Naive B cell (primary cell): ENCODE data around the gene ZFX. TPM values are rescaled to one million over a fixed set of nuclear protein-coding genes. Genes with fewer than 3 reads are reported as not detected.

ENCODE experiments used
- ATAC-seq, 2 donors: fragments of 150-1000 bp; cut with Tn5 transposase; 2 replicates each; pipeline ENCODE4 v1.10.0; 2021; ENCODE audit warnings: low read depth in 2 of 2, mild to moderate bottlenecking in 2 of 2, moderate library complexity in 2 of 2
- DNase-seq: peaks from one replicate; pipeline ENCODE4 v3.0.0; 2022
- H3K27ac Mint-ChIP-seq, 6 donors: one replicate each; pipeline ENCODE4 v1.8.0; 2020 to 2022; ENCODE audit warnings: mild to moderate bottlenecking in 6 of 6, mixed read lengths in 6 of 6, moderate library complexity in 5 of 6, inconsistent platforms in 2 of 6
- H3K27me3 Mint-ChIP-seq, 3 donors: one replicate each; pipeline ENCODE4 v1.8.0; 2021 to 2022; ENCODE audit warnings: mixed read lengths in 3 of 3, mild to moderate bottlenecking in 1 of 3
- H3K36me3 Mint-ChIP-seq, 2 donors: one replicate each; pipeline ENCODE4 v1.8.0; 2020 to 2022; ENCODE audit warnings: mixed read lengths in 2 of 2, inconsistent platforms in 1 of 2, mild to moderate bottlenecking in 1 of 2
- H3K4me1 Mint-ChIP-seq, 3 donors: one replicate each; pipeline ENCODE4 v1.8.0; 2020 to 2022; ENCODE audit warnings: mixed read lengths in 3 of 3, inconsistent platforms in 1 of 3, mild to moderate bottlenecking in 1 of 3, moderate library complexity in 1 of 3
- H3K4me3 Mint-ChIP-seq, 8 donors: one replicate each; pipeline ENCODE4 v1.8.0; 2020 to 2022; ENCODE audit warnings: mild to moderate bottlenecking in 8 of 8, mixed read lengths in 8 of 8, moderate library complexity in 8 of 8, inconsistent platforms in 2 of 8
- H3K9me3 Mint-ChIP-seq, 7 donors: one replicate each; pipeline ENCODE4 v1.8.0; 2020 to 2022; ENCODE audit warnings: mixed read lengths in 7 of 7, mild to moderate bottlenecking in 5 of 7, inconsistent platforms in 2 of 7, moderate library complexity in 1 of 7
- polyA plus RNA-seq, 6 donors: library from polyadenylated mRNA; unstranded; fragments of 300-500 nt; fragmentation: Illumina TruSeq; gene quantifications; one replicate each; pipeline ENCODE4 v1.2.3, GENCODE V29; 2021; ENCODE audit warnings: low read depth in 6 of 6

Gene ZFX
- polyA plus RNA-seq, 6 donors from 2014 or later, result 29.2 to 66.7 (median 57.8) TPM

DNA sequence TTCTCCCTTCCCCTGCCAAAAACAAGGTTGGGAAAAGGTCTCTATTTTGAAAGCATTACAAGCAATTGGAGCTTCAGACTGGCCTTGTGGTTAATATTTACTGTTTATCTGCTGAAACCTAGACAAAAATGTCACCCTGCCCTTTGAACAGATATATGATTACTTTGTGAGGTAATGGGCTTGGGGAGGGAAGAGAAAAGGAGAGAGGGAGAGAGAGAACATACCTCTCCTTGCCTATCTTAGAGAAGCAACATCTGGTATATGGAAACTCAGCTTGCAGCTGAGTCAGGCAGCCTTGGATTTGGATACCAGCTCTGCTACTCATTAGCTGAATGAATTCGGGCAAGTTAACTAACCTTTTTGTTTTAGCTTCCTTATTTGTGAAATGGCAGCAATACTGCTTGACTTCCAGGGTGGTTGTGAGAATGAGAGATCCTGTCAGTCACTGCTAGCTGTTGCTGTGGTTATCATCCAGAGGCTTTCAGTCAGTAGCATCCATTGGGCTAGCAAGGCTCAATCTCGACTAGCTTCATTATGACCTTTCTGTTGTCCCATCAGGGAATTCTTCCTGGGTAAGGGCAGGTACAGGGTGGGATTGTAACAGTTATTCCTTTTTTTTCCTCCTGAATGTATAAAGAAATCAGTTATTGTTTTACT is 41.1 kb downstream of the ZFX start:
- peaks cover 35 to 58% (median 40%) of the 10 kb centered on the region in 3 donors for H3K4me1 Mint-ChIP-seq
- H3K4me3 Mint-ChIP-seq, result no peak overlapping the region

DNA sequence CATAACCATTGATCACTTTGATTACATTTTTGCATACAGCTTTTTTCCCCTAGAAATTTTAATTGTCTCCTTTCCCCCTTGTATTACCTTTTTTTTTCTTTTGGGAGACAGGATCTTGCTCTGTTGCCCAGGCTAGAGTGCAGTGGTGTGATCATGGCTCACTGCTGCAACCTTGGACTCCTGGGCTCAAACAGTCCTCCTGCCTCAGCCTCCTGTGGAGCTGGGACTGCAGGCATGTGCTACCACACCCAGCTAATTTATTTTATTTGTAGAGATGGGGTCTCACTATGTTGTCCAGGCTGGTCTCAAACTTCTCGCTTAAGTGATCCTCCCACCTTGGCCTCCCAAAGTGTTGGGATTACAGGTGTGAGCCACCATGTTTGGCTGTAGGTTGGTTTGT is 47.0 kb downstream of the ZFX start:
- H3K27ac Mint-ChIP-seq, result peak overlapping the region in 2 of 6 donors; percentile 59 to 69
- no peaks in the 10 kb centered on the region for H3K27me3 Mint-ChIP-seq
- H3K36me3 Mint-ChIP-seq, result peaks cover 8 to 19% of the 10 kb centered on the region in 2 donors
- no peaks in the 10 kb centered on the region for H3K9me3 Mint-ChIP-seq
- DNase-seq, result no peak
- H3K4me3 Mint-ChIP-seq, result no peak overlapping the region
- no peak for ATAC-seq
- peaks cover 30 to 56% (median 34%) of the 10 kb centered on the region in 3 donors for H3K4me1 Mint-ChIP-seq

More for the DNA sequence above, 41.1 kb downstream of the ZFX start:
- peak overlapping the region in 5 of 6 donors; percentile 10 to 69 (median 60) for H3K27ac Mint-ChIP-seq
- H3K36me3 Mint-ChIP-seq, result peaks cover 8 to 9% of the 10 kb centered on the region in 2 donors
- ATAC-seq (no peak), DNase-seq (no peak)
- no peaks in the 10 kb centered on the region for H3K9me3 Mint-ChIP-seq
- H3K27me3 Mint-ChIP-seq, result no peaks in the 10 kb centered on the region

DNA sequence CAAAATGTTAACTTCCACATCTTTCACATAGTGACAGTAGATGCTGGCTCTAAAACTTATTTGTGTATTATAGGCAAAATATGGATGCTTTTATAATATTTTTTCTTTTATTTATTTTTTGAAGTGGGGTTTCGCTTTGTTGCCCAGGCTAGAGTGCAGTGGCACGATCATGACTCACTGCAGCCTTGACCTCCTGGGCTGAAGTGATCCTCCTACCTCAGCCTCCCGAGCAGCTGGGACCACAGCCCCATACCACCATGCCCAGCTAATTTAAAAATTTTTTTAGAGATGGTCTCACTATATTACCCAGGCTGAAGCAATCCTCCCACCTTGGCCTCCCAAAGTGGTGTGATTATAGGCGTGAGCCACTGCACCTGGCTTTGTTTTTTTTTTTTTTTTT is 48.6 kb downstream of the ZFX start:
- Mint-ChIP-seq H3K27ac (peak overlapping the region in 2 of 6 donors; percentile 44 to 77), H3K36me3 (peaks cover 18 to 24% of the 10 kb centered on the region in 2 donors), H3K4me1 (peaks cover 39 to 55% (median 43%) of the 10 kb centered on the region in 3 donors), H3K4me3 (no peak overlapping the region), H3K27me3 (no peaks in the 10 kb centered on the region), H3K9me3 (no peaks in the 10 kb centered on the region)
- DNase-seq (no peak), ATAC-seq (no peak)

GRCh38 chrX:24200133-24200532 is 50.6 kb downstream of the ZFX start:
- DNase-seq, result no peak
- Mint-ChIP-seq H3K9me3 (no peaks in the 10 kb centered on the region), H3K4me1 (peaks cover 38 to 60% (median 46%) of the 10 kb centered on the region in 3 donors), H3K36me3 (peaks cover 17 to 27% of the 10 kb centered on the region in 2 donors), H3K4me3 (no peak overlapping the region), H3K27me3 (no peaks in the 10 kb centered on the region), H3K27ac (peak overlapping the region; percentile 4 to 87 (median 30))
- no peak for ATAC-seq

- H3K27ac Mint-ChIP-seq, result no peak overlapping the region
- H3K9me3 Mint-ChIP-seq, result no peaks in the 10 kb centered on the region
- H3K4me1 Mint-ChIP-seq, result peaks cover 38 to 63% (median 46%) of the 10 kb centered on the region in 3 donors
- peaks cover 12 to 27% of the 10 kb centered on the region in 2 donors for H3K36me3 Mint-ChIP-seq
- H3K4me3 Mint-ChIP-seq, result no peak overlapping the region
- no peaks in the 10 kb centered on the region for H3K27me3 Mint-ChIP-seq
- DNase-seq (no peak), ATAC-seq (no peak)
These were observed 51.7 kb downstream of the ZFX start for GRCh38 chrX:24201216-24201615.

DNA sequence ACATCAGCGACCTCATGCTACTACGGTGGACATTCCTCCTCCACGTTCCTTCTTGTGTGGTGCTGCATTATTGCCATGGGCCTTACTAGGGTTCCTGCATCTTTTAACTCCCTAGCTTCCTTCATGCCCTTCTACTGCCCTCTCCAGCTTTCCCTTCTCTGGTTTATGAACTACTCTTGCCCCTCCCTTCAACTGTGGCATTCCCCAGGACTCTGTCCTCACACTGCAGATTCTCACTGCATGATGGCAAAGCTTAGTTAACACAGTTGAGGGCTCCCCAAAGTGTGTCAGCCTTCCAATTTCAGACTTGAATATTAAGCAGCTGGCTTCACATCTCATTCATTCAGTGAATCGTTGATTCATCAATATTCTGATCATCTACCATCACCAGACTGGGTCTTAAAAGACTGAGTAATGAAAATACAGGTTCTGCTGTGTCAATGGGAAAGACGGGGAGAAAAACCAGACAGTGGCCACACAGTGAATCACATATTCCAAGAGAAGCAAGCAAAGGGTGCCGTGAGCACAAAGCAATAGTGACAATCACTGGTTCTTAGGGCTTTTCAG is 53.0 kb downstream of the ZFX start:
- ATAC-seq (no peak), DNase-seq (no peak)
- no peak overlapping the region for H3K4me3 Mint-ChIP-seq
- H3K27me3 Mint-ChIP-seq, result no peaks in the 10 kb centered on the region
- peak overlapping the region in 5 of 6 donors; percentile 2 to 90 (median 65) for H3K27ac Mint-ChIP-seq
- H3K4me1 Mint-ChIP-seq, result peaks cover 38 to 51% (median 46%) of the 10 kb centered on the region in 3 donors
- H3K36me3 Mint-ChIP-seq, result peaks cover 17 to 31% of the 10 kb centered on the region in 2 donors
- no peaks in the 10 kb centered on the region for H3K9me3 Mint-ChIP-seq

- Mint-ChIP-seq H3K4me1 (peaks cover 38 to 51% (median 46%) of the 10 kb centered on the region in 3 donors), H3K4me3 (no peak overlapping the region), H3K27ac (peak overlapping the region in 5 of 6 donors; percentile 2 to 87 (median 53)), H3K36me3 (peaks cover 22 to 35% of the 10 kb centered on the region in 2 donors), H3K9me3 (no peaks in the 10 kb centered on the region), H3K27me3 (no peaks in the 10 kb centered on the region)
- DNase-seq (no peak), ATAC-seq (no peak)
These were observed 53.7 kb downstream of the ZFX start for GRCh38 chrX:24203072-24203808.

DNA sequence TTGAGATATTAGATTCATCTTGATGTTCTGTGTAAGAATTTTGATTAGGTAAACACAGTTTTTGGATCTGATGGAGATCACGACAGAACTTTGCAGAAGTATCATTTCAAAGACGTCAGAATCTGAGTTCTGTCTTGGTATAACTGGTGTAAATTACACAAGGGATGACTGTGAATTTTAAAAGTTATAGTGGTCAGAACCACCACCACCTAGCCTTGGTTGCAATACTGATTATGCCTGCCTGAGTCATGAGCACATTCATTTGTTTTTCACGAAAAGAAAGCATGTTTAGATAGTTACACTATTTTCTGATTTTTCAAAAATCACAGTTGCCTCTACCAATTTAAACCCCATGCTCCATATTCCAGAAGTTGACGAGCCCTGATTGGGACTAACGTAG is 54.8 kb downstream of the ZFX start:
- ATAC-seq (no peak), DNase-seq (no peak)
- Mint-ChIP-seq H3K36me3 (peaks cover 15 to 27% of the 10 kb centered on the region in 2 donors), H3K27me3 (no peaks in the 10 kb centered on the region), H3K4me3 (no peak overlapping the region), H3K27ac (peak overlapping the region in 3 of 6 donors; percentile 5 to 47 (median 22)), H3K9me3 (no peaks in the 10 kb centered on the region), H3K4me1 (peaks cover 31 to 43% (median 39%) of the 10 kb centered on the region in 3 donors)

DNA sequence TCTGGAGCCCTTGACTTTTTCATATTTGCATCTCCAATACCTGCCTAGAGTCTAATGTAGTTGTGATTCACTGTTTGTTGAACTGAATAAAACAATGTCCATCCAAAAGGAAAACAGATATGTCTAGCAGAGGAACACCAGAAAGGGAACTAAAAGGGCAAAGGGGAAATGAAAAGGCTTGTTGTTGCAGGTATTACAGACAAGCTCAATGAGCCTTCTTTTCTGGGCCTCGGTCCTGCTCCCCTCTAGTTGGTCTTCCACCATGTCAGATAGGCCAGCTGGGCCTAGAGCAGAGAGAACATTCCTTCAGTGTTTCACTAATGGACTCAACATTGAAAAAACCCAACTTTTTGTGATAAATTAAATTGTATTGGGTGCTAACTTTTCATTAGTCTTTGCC is 55.4 kb downstream of the ZFX start:
- H3K4me1 Mint-ChIP-seq, result peaks cover 27 to 41% (median 36%) of the 10 kb centered on the region in 3 donors
- H3K27me3 Mint-ChIP-seq, result no peaks in the 10 kb centered on the region
- peaks cover 16 to 27% of the 10 kb centered on the region in 2 donors for H3K36me3 Mint-ChIP-seq
- no peaks in the 10 kb centered on the region for H3K9me3 Mint-ChIP-seq
- H3K4me3 Mint-ChIP-seq, result peak overlapping the region in 2 of 8 donors; percentile 1 to 33
- DNase-seq (no peak), ATAC-seq (peak in 1 of 2 donors; percentile 61)
- H3K27ac Mint-ChIP-seq, result peak overlapping the region in 5 of 6 donors; percentile 16 to 66 (median 41)

DNA sequence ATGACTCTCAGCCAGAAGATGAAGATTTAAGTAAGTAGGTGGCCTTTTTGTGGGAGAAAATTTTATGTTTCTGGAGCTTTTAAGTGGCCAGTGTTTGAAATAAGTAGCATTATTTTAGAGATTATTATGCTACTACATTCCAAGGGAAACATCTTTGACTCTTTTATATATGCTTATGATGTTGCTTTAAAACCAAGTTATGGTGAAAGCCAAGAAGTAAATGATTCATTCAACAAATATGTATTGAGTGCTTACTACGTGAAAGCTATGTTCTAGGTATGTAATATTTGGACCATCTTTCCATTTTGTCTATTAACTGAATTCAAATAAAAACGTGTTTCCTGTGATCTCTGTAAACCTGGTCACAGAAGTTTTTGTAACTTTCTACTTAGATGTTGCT is 58.3 kb downstream of the ZFX start:
- ATAC-seq, result no peak
- peaks cover 20 to 32% of the 10 kb centered on the region in 2 donors for H3K36me3 Mint-ChIP-seq

GRCh38 chrX:24208496-24209240 is 59.1 kb downstream of the ZFX start:
- ATAC-seq, result no peak
- Mint-ChIP-seq H3K9me3 (no peaks in the 10 kb centered on the region), H3K36me3 (peaks cover 17 to 24% of the 10 kb centered on the region in 2 donors), H3K4me3 (no peak overlapping the region), H3K27ac (no peak overlapping the region), H3K27me3 (no peaks in the 10 kb centered on the region), H3K4me1 (peaks cover 8 to 18% (median 14%) of the 10 kb centered on the region in 3 donors)
- no peak for DNase-seq

More for the DNA sequence above, 58.3 kb downstream of the ZFX start:
- H3K27me3 Mint-ChIP-seq, result no peaks in the 10 kb centered on the region
- no peak overlapping the region for H3K4me3 Mint-ChIP-seq
- no peaks in the 10 kb centered on the region for H3K9me3 Mint-ChIP-seq
- DNase-seq, result no peak
- peaks cover 12 to 26% (median 21%) of the 10 kb centered on the region in 3 donors for H3K4me1 Mint-ChIP-seq
- peak overlapping the region in 1 of 6 donors; percentile 9 for H3K27ac Mint-ChIP-seq

DNA sequence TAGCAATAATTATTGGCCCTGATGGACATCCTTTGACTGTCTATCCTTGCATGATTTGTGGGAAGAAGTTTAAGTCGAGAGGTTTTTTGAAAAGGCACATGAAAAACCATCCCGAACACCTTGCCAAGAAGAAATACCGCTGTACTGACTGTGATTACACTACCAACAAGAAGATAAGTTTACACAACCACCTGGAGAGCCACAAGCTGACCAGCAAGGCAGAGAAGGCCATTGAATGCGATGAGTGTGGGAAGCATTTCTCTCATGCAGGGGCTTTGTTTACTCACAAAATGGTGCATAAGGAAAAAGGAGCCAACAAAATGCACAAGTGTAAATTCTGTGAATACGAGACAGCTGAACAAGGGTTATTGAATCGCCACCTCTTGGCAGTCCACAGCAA is 60.7 kb downstream of the ZFX start:
- no peaks in the 10 kb centered on the region for H3K27me3 Mint-ChIP-seq
- H3K4me3 Mint-ChIP-seq, result no peak overlapping the region
- ATAC-seq, result no peak
- no peaks in the 10 kb centered on the region for H3K9me3 Mint-ChIP-seq
- H3K4me1 Mint-ChIP-seq, result peaks cover 0 to 6% (median 3%) of the 10 kb centered on the region in 3 donors
- peak overlapping the region in 1 of 6 donors; percentile 49 for H3K27ac Mint-ChIP-seq
- peaks cover 17 to 20% of the 10 kb centered on the region in 2 donors for H3K36me3 Mint-ChIP-seq
- DNase-seq, result no peak

GRCh38 chrX:24214568-24214967 is 65.0 kb downstream of the ZFX start:
- Mint-ChIP-seq H3K9me3 (no peaks in the 10 kb centered on the region), H3K36me3 (peaks cover 8 to 12% of the 10 kb centered on the region in 2 donors), H3K4me3 (no peak overlapping the region), H3K27ac (peak overlapping the region in 4 of 6 donors; percentile 32 to 93 (median 48)), H3K27me3 (no peaks in the 10 kb centered on the region), H3K4me1 (peaks cover 0 to 7% (median 3%) of the 10 kb centered on the region in 3 donors)
- DNase-seq (no peak), ATAC-seq (no peak)
